ENCODE data around the gene ARHGEF10L.
A peak's percentile ranks its signal among the peaks of the same experiment; 100 is the strongest.
"Not testable (repeated sequence)": the region's sequence is repeated elsewhere in the genome, so short reads cannot be mapped to it uniquely, and the experiment has no call there.

The ARHGEF10L gene

GRCh38 chr1:17743925-17744324 is 204.4 kb downstream of the ARHGEF10L start:
- no peak for DNase-seq

GRCh38 chr1:17744666-17745478 is 205.4 kb downstream of the ARHGEF10L start:
- peak in 3 of 14 donors; percentile 1 to 8 (median 8) for DNase-seq

- DNase-seq = no peak
Observed at GRCh38 chr1:17745479-17745955, 206.0 kb downstream of the ARHGEF10L start.

DNA sequence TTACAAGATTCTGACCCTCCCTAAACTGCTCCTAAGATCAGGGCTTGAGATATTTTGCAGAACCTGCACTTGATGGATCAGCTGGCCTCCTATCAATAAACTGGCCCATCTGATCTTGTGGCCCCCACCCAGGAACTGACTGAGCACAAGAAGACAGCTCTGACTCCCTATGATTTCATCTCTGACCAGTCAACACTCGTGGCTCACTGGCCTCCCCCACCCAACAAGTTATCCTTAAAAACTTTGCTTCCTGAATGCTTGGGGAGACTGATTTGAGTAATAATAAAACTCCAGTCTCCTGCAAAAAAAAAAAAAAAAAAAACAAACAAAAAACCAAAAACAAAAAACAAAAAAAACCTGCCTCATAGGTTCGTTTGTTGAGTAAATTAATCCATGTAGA is 206.8 kb downstream of the ARHGEF10L start:
- not testable (repeated sequence) for DNase-seq

GRCh38 chr1:17746920-17747319 is 207.4 kb downstream of the ARHGEF10L start:
- DNase-seq = no peak
